Adrenal gland (tissue), 5 donors: Measurements from ENCODE around the gene PSMD5.

Experiments
- POLR2A ChIP-seq, 2 donors: fragments of 450-650 bp; IDR thresholded peaks; one replicate each; pipeline ENCODE4 v1.6.1; 2017; ENCODE audit warnings: antibody characterized with exemption in 2 of 2, mild to moderate bottlenecking in 2 of 2, moderate library complexity in 1 of 2
- TF ChIP-seq, protein P1 (sequence below), 6 experiments: fragments of 450-650 bp in 4 of 6; fragments of 200-600 bp in 2 of 6; sonication (generic) in 1 of 6; IDR thresholded peaks; 1 replicate in 5 of 6; 2 replicates in 1 of 6; pipeline versions ENCODE4 v1.5.1 to v1.8.0; 2016 to 2021; ENCODE audit warnings: antibody characterized with exemption in 6 of 6, mild to moderate bottlenecking in 2 of 6, moderate library complexity in 1 of 6
- donor health status: DM: no; HTN: no; CAD: no.

DNA sequence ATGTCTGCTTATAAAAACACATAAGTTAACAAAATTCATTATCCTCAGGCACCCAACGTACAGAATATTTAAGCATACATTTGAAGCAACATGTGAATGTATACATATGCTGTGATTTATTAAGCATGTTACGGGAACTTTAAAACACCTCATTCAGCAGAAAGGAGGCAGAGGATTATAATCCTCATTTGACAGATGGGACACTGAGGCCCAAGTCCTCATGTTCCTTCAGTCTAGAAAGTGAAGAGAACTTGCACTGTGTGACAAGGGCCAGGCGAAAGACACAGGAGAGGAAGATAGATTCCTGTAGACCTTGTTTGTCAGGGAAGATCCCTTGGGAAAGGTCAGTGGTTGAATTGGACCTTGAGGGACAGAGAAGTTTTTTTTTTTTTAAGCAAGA lies 7.6 kb upstream of the PSMD5 start:
- TF ChIP-seq, protein P1, sequence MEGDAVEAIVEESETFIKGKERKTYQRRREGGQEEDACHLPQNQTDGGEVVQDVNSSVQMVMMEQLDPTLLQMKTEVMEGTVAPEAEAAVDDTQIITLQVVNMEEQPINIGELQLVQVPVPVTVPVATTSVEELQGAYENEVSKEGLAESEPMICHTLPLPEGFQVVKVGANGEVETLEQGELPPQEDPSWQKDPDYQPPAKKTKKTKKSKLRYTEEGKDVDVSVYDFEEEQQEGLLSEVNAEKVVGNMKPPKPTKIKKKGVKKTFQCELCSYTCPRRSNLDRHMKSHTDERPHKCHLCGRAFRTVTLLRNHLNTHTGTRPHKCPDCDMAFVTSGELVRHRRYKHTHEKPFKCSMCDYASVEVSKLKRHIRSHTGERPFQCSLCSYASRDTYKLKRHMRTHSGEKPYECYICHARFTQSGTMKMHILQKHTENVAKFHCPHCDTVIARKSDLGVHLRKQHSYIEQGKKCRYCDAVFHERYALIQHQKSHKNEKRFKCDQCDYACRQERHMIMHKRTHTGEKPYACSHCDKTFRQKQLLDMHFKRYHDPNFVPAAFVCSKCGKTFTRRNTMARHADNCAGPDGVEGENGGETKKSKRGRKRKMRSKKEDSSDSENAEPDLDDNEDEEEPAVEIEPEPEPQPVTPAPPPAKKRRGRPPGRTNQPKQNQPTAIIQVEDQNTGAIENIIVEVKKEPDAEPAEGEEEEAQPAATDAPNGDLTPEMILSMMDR (IDR thresholded peaks at IDR 0.05): no peak
- no peak for TF ChIP-seq POLR2A (IDR thresholded peaks at IDR 0.05)
